Panc1 (cell line): ENCODE results near the gene C3orf22. TPM values are rescaled to one million over a fixed set of nuclear protein-coding genes. Genes with fewer than 3 reads are reported as not detected.

Experiments used
- total RNA-seq: library from RNA; stranded (reverse); gene quantifications from one replicate; pipeline ENCODE4 v1.2.1, GENCODE V29; 2021; ENCODE audit not compliant: unreplicated experiment

C3orf22 gene
- total RNA-seq, 1 experiment from 2014 or later = not detected

Other genes with a start within 250 kb of the C3orf22 start
- gene KLF15, start 201.5 kb downstream of the C3orf22 start, total RNA-seq = 0.10 TPM
- gene CFAP100, start 164.0 kb downstream of the C3orf22 start, total RNA-seq = not detected
- 33.3 TPM for gene ZXDC, start 83.0 kb downstream of the C3orf22 start, total RNA-seq
- gene UROC1, start 41.2 kb downstream of the C3orf22 start, total RNA-seq = not detected
- gene CHST13, start 34.8 kb downstream of the C3orf22 start, total RNA-seq = 0.64 TPM
- gene TXNRD3, start 96.2 kb upstream of the C3orf22 start, total RNA-seq = 17.2 TPM
- gene CHCHD6, start 145.3 kb upstream of the C3orf22 start, total RNA-seq = 31.5 TPM